Stromal cell of bone marrow (primary cell): Measurements from ENCODE around the gene HS6ST1.
"Not testable (repeated sequence)": the region's sequence is repeated elsewhere in the genome, so short reads cannot be mapped to it uniquely, and the experiment has no call there.

Experiments
- DNase-seq: peaks from one replicate; pipeline ENCODE4 v3.0.0-alpha.2; 2012; ENCODE audit warnings: low read depth

The HS6ST1 gene

GRCh38 chr2:128268611-128269010 lies 50.1 kb downstream of the HS6ST1 start:
- not testable (repeated sequence) for DNase-seq

- not testable (repeated sequence) for DNase-seq
These were observed 50.5 kb downstream of the HS6ST1 start for GRCh38 chr2:128268145-128268544.

GRCh38 chr2:128267649-128268048 lies 51.0 kb downstream of the HS6ST1 start:
- DNase-seq, result not testable (repeated sequence)

GRCh38 chr2:128267197-128267596 lies 51.5 kb downstream of the HS6ST1 start:
- DNase-seq, result not testable (repeated sequence)

GRCh38 chr2:128266463-128266862 lies 52.2 kb downstream of the HS6ST1 start:
- DNase-seq, result not testable (repeated sequence)

- DNase-seq, result not testable (repeated sequence)
These were observed 53.1 kb downstream of the HS6ST1 start for GRCh38 chr2:128265608-128265993.

GRCh38 chr2:128264881-128265607 lies 53.6 kb downstream of the HS6ST1 start:
- no peak for DNase-seq

GRCh38 chr2:128263902-128264331 lies 54.8 kb downstream of the HS6ST1 start:
- DNase-seq, result no peak

- DNase-seq, result no peak
These were observed 56.1 kb downstream of the HS6ST1 start for GRCh38 chr2:128262315-128263253.

GRCh38 chr2:128261245-128262128 lies 57.2 kb downstream of the HS6ST1 start:
- no peak for DNase-seq

GRCh38 chr2:128260239-128261138 lies 58.2 kb downstream of the HS6ST1 start:
- peak; percentile 76 for DNase-seq

- DNase-seq, result no peak
These were observed 59.1 kb downstream of the HS6ST1 start for GRCh38 chr2:128259585-128259984.

GRCh38 chr2:128258218-128258617 lies 60.5 kb downstream of the HS6ST1 start:
- DNase-seq, result no peak

GRCh38 chr2:128252501-128252900 lies 66.2 kb downstream of the HS6ST1 start:
- DNase-seq, result no peak

GRCh38 chr2:128252086-128252485 lies 66.6 kb downstream of the HS6ST1 start:
- not testable (repeated sequence) for DNase-seq

- no peak for DNase-seq
These were observed 68.2 kb downstream of the HS6ST1 start for GRCh38 chr2:128250229-128251025.

GRCh38 chr2:128249555-128249954 lies 69.1 kb downstream of the HS6ST1 start:
- no peak for DNase-seq

GRCh38 chr2:128245813-128246212 lies 72.9 kb downstream of the HS6ST1 start:
- no peak for DNase-seq

GRCh38 chr2:128241896-128242295 lies 76.8 kb downstream of the HS6ST1 start:
- no peak for DNase-seq
